GM20431 (cell line): ENCODE data around the gene GAS6.
"Not testable (repeated sequence)": the region's sequence is repeated elsewhere in the genome, so short reads cannot be mapped to it uniquely, and the experiment has no call there.

Experiments used
- in situ Hi-C: fragments of 300-500 bp; cut with MseI, MboI; formaldehyde crosslinking; loops from one replicate; pipeline ENCODE4 v1.15.0; 2020; ENCODE audit warnings: low sequenced_read_pairs; ENCODE audit not compliant: unreplicated experiment

The GAS6 gene

GRCh38 chr13:113863524-113864272 is at the start of gene GAS6:
TSS of gene GAS6 (minus strand) at chr13:113864076. CDS start at chr13:113863920, 156 bp downstream.
- in situ Hi-C loops: no loop called here

GRCh38 chr13:113913408-113913807 is 49.5 kb upstream of the GAS6 start:
- in situ Hi-C loops: not testable (repeated sequence)

- in situ Hi-C loops: no loop called here
Observed at GRCh38 chr13:113912596-113912995, 48.7 kb upstream of the GAS6 start.

- in situ Hi-C loops: no loop called here
Observed at GRCh38 chr13:113907635-113908617, 44.0 kb upstream of the GAS6 start.

- in situ Hi-C loops: no loop called here
Observed at GRCh38 chr13:113906571-113906970, 42.7 kb upstream of the GAS6 start.

GRCh38 chr13:113905942-113906341 is 42.1 kb upstream of the GAS6 start:
- in situ Hi-C loops: no loop called here

GRCh38 chr13:113905018-113905417 is 41.1 kb upstream of the GAS6 start:
- in situ Hi-C loops: no loop called here

GRCh38 chr13:113904411-113904810 is 40.5 kb upstream of the GAS6 start:
- in situ Hi-C loops: no loop called here

GRCh38 chr13:113903912-113904311 is 40.0 kb upstream of the GAS6 start:
- in situ Hi-C loops: no loop called here

- in situ Hi-C loops: no loop called here
Observed at GRCh38 chr13:113902986-113903775, 39.3 kb upstream of the GAS6 start.

GRCh38 chr13:113902481-113902880 is 38.6 kb upstream of the GAS6 start:
- in situ Hi-C loops: no loop called here

- in situ Hi-C loops: no loop called here
Observed at GRCh38 chr13:113901642-113902041, 37.8 kb upstream of the GAS6 start.

- in situ Hi-C loops: no loop called here
Observed at GRCh38 chr13:113901231-113901630, 37.4 kb upstream of the GAS6 start.

GRCh38 chr13:113900646-113901045 is 36.8 kb upstream of the GAS6 start:
- in situ Hi-C loops: no loop called here

GRCh38 chr13:113898391-113898790 is 34.5 kb upstream of the GAS6 start:
- in situ Hi-C loops: no loop called here

GRCh38 chr13:113897966-113898365 is 34.1 kb upstream of the GAS6 start:
- in situ Hi-C loops: no loop called here

- in situ Hi-C loops: no loop called here
Observed at GRCh38 chr13:113897161-113897560, 33.3 kb upstream of the GAS6 start.

GRCh38 chr13:113895436-113895835 is 31.6 kb upstream of the GAS6 start:
- in situ Hi-C loops: no loop called here

GRCh38 chr13:113890774-113891480 is 27.1 kb upstream of the GAS6 start:
- in situ Hi-C loops: no loop called here

GRCh38 chr13:113889467-113889866 is 25.6 kb upstream of the GAS6 start:
- in situ Hi-C loops: no loop called here
